ENCODE measurements around the gene SHE. TPM values are rescaled to one million over a fixed set of nuclear protein-coding genes. Genes with fewer than 3 reads are reported as not detected.

Gene SHE
- total and polyA plus RNA-seq, 12 donors: 7.9 to 19.6 (median 13.3) TPM

- TF ChIP-seq CTCF (IDR thresholded peaks at IDR 0.05): no peak
- 74 to 77% methylated on average over 15 of the region's 15 CpGs for WGBS, 2 donors
- Histone ChIP-seq H3K9me3 (no peaks in the 10 kb centered on the region), H3K4me3 (no peak overlapping the region), H3K27me3 (no peaks in the 10 kb centered on the region), H3K36me3 (peaks cover 0 to 60% (median 3%) of the 10 kb centered on the region in 9 donors), H3K27ac (no peak overlapping the region), H3K4me1 (peaks cover 0 to 50% (median 0%) of the 10 kb centered on the region in 9 donors)
- DNase-seq (no peak), ATAC-seq (no peak)
- intact Hi-C loops (cut with DNase I): loop anchor here in 1 of 10 donors (10.0 kb wide), 1 partner anchor 56 kb away; the partner anchor contains the start of gene IL6R
Observed at GRCh38 chr1:154460695-154461260, 41.4 kb downstream of the SHE start.

GRCh38 chr1:154459080-154459479 lies 43.1 kb downstream of the SHE start:
- DNase-seq (no peak), ATAC-seq (no peak)
- Histone ChIP-seq H3K27ac (no peak overlapping the region), H3K4me1 (peaks cover 0 to 51% (median under 1%) of the 10 kb centered on the region in 9 donors), H3K36me3 (peaks cover 0 to 63% (median 3%) of the 10 kb centered on the region in 9 donors), H3K9me3 (no peaks in the 10 kb centered on the region), H3K4me3 (no peak overlapping the region), H3K27me3 (no peaks in the 10 kb centered on the region)
- intact Hi-C loops (cut with DNase I): loop anchor here in 2 of 10 donors (10.0 kb wide), 2 partner anchors 104 to 426 kb away; no protein-coding TSS in a partner anchor
- no peak for TF ChIP-seq CTCF (IDR thresholded peaks at IDR 0.05)

GRCh38 chr1:154456631-154457030 lies 45.6 kb downstream of the SHE start:
- TF ChIP-seq CTCF (IDR thresholded peaks at IDR 0.05): no peak
- intact Hi-C loops (cut with DNase I): loop anchor here in 2 of 10 donors (10.0 kb wide), 2 partner anchors 102 to 428 kb away; no protein-coding TSS in a partner anchor
- DNase-seq: no peak
- H3K36me3 ChIP-seq: peaks cover 0 to 75% (median 3%) of the 10 kb centered on the region in 9 donors
- H3K4me3 ChIP-seq: no peak overlapping the region
- 89 to 92% methylated on average over 6 of the region's 6 CpGs for WGBS, 2 donors
- peak overlapping the region in 2 of 10 donors; percentile 16 to 77 for H3K27ac ChIP-seq
- H3K27me3 ChIP-seq: no peaks in the 10 kb centered on the region
- no peaks in the 10 kb centered on the region for H3K9me3 ChIP-seq
- H3K4me1 ChIP-seq: peaks cover 3 to 49% (median 11%) of the 10 kb centered on the region in 9 donors
- peak in 1 of 8 donors; percentile 38 for ATAC-seq

GRCh38 chr1:154454386-154455120 lies 47.7 kb downstream of the SHE start:
- no peak for TF ChIP-seq CTCF (IDR thresholded peaks at IDR 0.05)
- ATAC-seq (no peak), DNase-seq (no peak)
- WGBS, 2 donors: 81 to 83% methylated on average over 5 of the region's 5 CpGs
- H3K36me3 ChIP-seq: peaks cover 0 to 75% (median 5%) of the 10 kb centered on the region in 9 donors
- no peaks in the 10 kb centered on the region for H3K27me3 ChIP-seq
- H3K4me3 ChIP-seq: no peak overlapping the region
- peaks cover 3 to 49% (median 11%) of the 10 kb centered on the region in 9 donors for H3K4me1 ChIP-seq
- intact Hi-C loops (cut with DNase I): loop anchor here in 2 of 10 donors (10.0 kb wide), 2 partner anchors 100 to 430 kb away; no protein-coding TSS in a partner anchor
- H3K27ac ChIP-seq: peak overlapping the region in 2 of 10 donors; percentile 10 to 77
- H3K9me3 ChIP-seq: no peaks in the 10 kb centered on the region
